Upper lobe of left lung (tissue), 4 donors: ENCODE measurements around the gene TRPV3.

Experiments
- POLR2A ChIP-seq, 4 donors: fragments of 450-650 bp; IDR thresholded peaks; one replicate each; pipeline ENCODE4 v1.5.1; 2016 to 2017; ENCODE audit warnings: antibody characterized with exemption in 4 of 4, mild to moderate bottlenecking in 2 of 4
- TF ChIP-seq, protein P1 (sequence below), 6 experiments: fragments of 450-650 bp in 4 of 6; fragments of 200-600 bp in 2 of 6; sonication (generic) in 2 of 6; IDR thresholded peaks; one replicate each; pipeline ENCODE4 v1.5.1; 2016 to 2019; ENCODE audit warnings: antibody characterized with exemption in 6 of 6

DNA sequence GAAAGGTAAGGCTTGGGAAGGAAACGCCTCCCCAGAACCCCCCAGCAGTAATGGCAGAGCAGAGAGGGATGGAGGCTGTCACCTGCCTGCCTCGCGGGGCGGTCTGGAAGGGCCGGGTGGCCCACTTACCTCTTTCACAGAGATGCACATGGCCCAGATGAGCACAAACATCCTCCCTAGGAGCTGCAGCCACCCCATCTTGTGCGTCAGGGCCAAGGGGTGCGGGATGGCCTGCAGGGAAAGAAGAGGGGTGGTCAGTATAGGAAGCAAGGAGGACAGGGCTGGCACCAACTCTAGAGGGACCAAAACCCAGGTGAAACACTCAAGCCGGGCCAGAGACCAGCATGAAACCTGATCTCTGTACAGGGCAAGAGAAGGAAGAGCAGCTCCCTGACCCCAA is 29.7 kb downstream of the TRPV3 start:
- TF ChIP-seq POLR2A (IDR thresholded peaks at IDR 0.05) = no peak
- TF ChIP-seq, protein P1, sequence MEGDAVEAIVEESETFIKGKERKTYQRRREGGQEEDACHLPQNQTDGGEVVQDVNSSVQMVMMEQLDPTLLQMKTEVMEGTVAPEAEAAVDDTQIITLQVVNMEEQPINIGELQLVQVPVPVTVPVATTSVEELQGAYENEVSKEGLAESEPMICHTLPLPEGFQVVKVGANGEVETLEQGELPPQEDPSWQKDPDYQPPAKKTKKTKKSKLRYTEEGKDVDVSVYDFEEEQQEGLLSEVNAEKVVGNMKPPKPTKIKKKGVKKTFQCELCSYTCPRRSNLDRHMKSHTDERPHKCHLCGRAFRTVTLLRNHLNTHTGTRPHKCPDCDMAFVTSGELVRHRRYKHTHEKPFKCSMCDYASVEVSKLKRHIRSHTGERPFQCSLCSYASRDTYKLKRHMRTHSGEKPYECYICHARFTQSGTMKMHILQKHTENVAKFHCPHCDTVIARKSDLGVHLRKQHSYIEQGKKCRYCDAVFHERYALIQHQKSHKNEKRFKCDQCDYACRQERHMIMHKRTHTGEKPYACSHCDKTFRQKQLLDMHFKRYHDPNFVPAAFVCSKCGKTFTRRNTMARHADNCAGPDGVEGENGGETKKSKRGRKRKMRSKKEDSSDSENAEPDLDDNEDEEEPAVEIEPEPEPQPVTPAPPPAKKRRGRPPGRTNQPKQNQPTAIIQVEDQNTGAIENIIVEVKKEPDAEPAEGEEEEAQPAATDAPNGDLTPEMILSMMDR (IDR thresholded peaks at IDR 0.05) = no peak
